ENCODE results near the gene MRM1.

GRCh38 chr17:36553459-36553858, 47.9 kb upstream of the MRM1 start:
- TF ChIP-seq POLR2A (IDR thresholded peaks at IDR 0.05; ENCODE audit: low read depth, low read length) (no peak), POLR2AphosphoS5 (IDR thresholded peaks at IDR 0.05; ENCODE audit: low read depth, low read length) (no peak), TAF1 (IDR thresholded peaks at IDR 0.05; ENCODE audit: low read depth, low read length) (no peak), POU2F2 (IDR thresholded peaks at IDR 0.05; ENCODE audit: low read depth, low read length) (no peak), SPI1 (IDR thresholded peaks at IDR 0.05; ENCODE audit: low read depth, low read length) (no peak), PAX5 (IDR thresholded peaks at IDR 0.05; ENCODE audit: insufficient read depth, low read length, severe bottlenecking) (no peak)

Measured in GM12891 (cell line).